Measurements from ENCODE around the gene TADA2B. TPM values are rescaled to one million over a fixed set of nuclear protein-coding genes. Genes with fewer than 3 reads are reported as not detected.

TADA2B gene
- total RNA-seq, 2 donors from 2014 or later, result 17.3 to 17.5 TPM

- 88 to 96% methylated on average over 6 to 11 of the region's 11 CpGs for WGBS, 2 experiments (ENCODE audit: insufficient coverage in 1 of 2, insufficient read length in 1 of 2)
- Histone ChIP-seq H3K4me1 (ENCODE audit: control insufficient read depth, insufficient read depth, low read length) (peaks cover 10% of the 10 kb centered on the region), H3K4me3 (ENCODE audit: low read length) (no peak overlapping the region), H3K27ac (ENCODE audit: low read depth, low read length) (no peak overlapping the region), H3K27me3 (ENCODE audit: control insufficient read depth, insufficient read depth, low read length, poor library complexity, severe bottlenecking) (no peaks in the 10 kb centered on the region), H3K36me3 (ENCODE audit: control insufficient read depth, insufficient read depth, low read length) (peaks cover 84% of the 10 kb centered on the region), H3K9ac (ENCODE audit: extremely low read depth, low read length, poor library complexity, severe bottlenecking) (no peak overlapping the region), H3K9me3 (ENCODE audit: control insufficient read depth, low read length) (no peaks in the 10 kb centered on the region)
- Mint-ChIP-seq H3K27ac (no peak overlapping the region), H3K4me3 (no peak overlapping the region), H3K27me3 (ENCODE audit: insufficient read depth) (no peaks in the 10 kb centered on the region), H3K9me3 (no peaks in the 10 kb centered on the region), H3K4me1 (peaks cover 16% of the 10 kb centered on the region), H3K36me3 (ENCODE audit: low read depth) (peaks cover 73% of the 10 kb centered on the region)
- no peak for TF ChIP-seq CTCF (conservative IDR thresholded peaks at IDR 0.05)
- DNase-seq, result no peak
Measured at GRCh38 chr4:7016086-7016485, 27.1 kb upstream of the TADA2B start.

- no peak overlapping the region for H3K9ac ChIP-seq (ENCODE audit: extremely low read depth, low read length, poor library complexity, severe bottlenecking)
- peaks cover 84% of the 10 kb centered on the region for H3K36me3 ChIP-seq (ENCODE audit: control insufficient read depth, insufficient read depth, low read length)
- no peak overlapping the region for H3K27ac ChIP-seq (ENCODE audit: low read depth, low read length)
- H3K4me3 ChIP-seq (ENCODE audit: low read length), result no peak overlapping the region
- no peak for TF ChIP-seq CTCF (conservative IDR thresholded peaks at IDR 0.05)
- no peak for DNase-seq
- H3K27ac Mint-ChIP-seq, result peak overlapping the region; percentile 55
- peaks cover 72% of the 10 kb centered on the region for H3K36me3 Mint-ChIP-seq (ENCODE audit: low read depth)
- H3K9me3 Mint-ChIP-seq, result no peaks in the 10 kb centered on the region
- H3K27me3 ChIP-seq (ENCODE audit: control insufficient read depth, insufficient read depth, low read length, poor library complexity, severe bottlenecking), result no peaks in the 10 kb centered on the region
- H3K4me3 Mint-ChIP-seq, result no peak overlapping the region
- H3K27me3 Mint-ChIP-seq (ENCODE audit: insufficient read depth), result no peaks in the 10 kb centered on the region
- no peaks in the 10 kb centered on the region for H3K9me3 ChIP-seq (ENCODE audit: control insufficient read depth, low read length)
- WGBS, 2 experiments (ENCODE audit: insufficient coverage in 1 of 2, insufficient read length in 1 of 2), result 81 to 97% methylated on average over 6 of the region's 6 CpGs
- H3K4me1 Mint-ChIP-seq, result peaks cover 13% of the 10 kb centered on the region
- peaks cover 10% of the 10 kb centered on the region for H3K4me1 ChIP-seq (ENCODE audit: control insufficient read depth, insufficient read depth, low read length)
Measured at GRCh38 chr4:7016512-7016911, 26.7 kb upstream of the TADA2B start.

GRCh38 chr4:7017446-7018048 lies 25.6 kb upstream of the TADA2B start:
- Histone ChIP-seq H3K4me1 (ENCODE audit: control insufficient read depth, insufficient read depth, low read length) (peaks cover 10% of the 10 kb centered on the region), H3K9me3 (ENCODE audit: control insufficient read depth, low read length) (no peaks in the 10 kb centered on the region), H3K36me3 (ENCODE audit: control insufficient read depth, insufficient read depth, low read length) (peaks cover 82% of the 10 kb centered on the region), H3K27me3 (ENCODE audit: control insufficient read depth, insufficient read depth, low read length, poor library complexity, severe bottlenecking) (no peaks in the 10 kb centered on the region), H3K9ac (ENCODE audit: extremely low read depth, low read length, poor library complexity, severe bottlenecking) (no peak overlapping the region), H3K27ac (ENCODE audit: low read depth, low read length) (no peak overlapping the region), H3K4me3 (ENCODE audit: low read length) (no peak overlapping the region)
- Mint-ChIP-seq H3K27ac (no peak overlapping the region), H3K9me3 (no peaks in the 10 kb centered on the region), H3K27me3 (ENCODE audit: insufficient read depth) (no peaks in the 10 kb centered on the region), H3K36me3 (ENCODE audit: low read depth) (peaks cover 73% of the 10 kb centered on the region), H3K4me3 (no peak overlapping the region), H3K4me1 (peaks cover 13% of the 10 kb centered on the region)
- no peak for TF ChIP-seq CTCF (conservative IDR thresholded peaks at IDR 0.05)
- no peak for DNase-seq
- 95 to 100% methylated on average over 5 to 6 of the region's 6 CpGs for WGBS, 2 experiments (ENCODE audit: insufficient coverage in 1 of 2, insufficient read length in 1 of 2)
